GM12872 (cell line): ENCODE measurements around the gene DNAJC8.

Source experiments
- TF ChIP-seq, protein P1 (sequence below): IDR thresholded peaks from 3 replicates; pipeline ENCODE4 v1.5.1; 2011; ENCODE audit warnings: low read depth, mild to moderate bottlenecking, low read length, moderate library complexity; ENCODE audit not compliant: insufficient read depth

DNAJC8 gene

DNA sequence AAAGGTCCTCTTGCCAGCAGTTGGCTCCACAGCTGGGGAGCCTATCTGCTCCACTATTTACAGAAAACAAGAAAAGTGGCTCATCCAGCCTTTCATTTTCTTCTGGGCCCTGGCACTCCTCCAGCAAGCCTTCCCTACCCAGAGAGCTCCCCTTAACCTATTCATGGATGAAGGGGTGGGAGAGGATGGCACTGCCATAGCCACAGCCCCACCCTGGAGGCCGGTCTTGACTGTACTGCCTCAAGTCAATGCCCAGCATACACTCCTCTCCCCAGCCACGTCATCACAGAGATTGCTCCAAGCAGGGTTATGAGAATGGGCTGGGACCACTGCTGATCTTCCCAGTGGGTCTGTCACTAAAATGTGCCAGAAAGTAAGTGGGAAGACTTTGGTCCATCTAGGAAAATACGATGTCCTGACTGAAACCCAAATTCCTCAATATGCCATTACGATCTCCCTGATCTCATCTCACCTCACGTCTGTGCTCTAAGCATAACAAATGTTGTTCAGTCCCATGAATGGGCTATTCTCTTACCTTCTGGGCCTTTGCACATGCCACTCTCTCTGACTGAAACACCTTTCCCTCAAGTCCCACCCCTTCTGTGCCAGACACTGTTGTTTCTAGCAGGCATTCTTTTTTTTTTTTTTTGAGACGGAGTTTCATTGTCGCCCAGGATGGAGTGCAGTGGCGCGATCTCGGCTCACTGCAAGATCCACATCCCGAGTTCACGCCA lies 35.0 kb downstream of the DNAJC8 start:
- TF ChIP-seq, protein P1, sequence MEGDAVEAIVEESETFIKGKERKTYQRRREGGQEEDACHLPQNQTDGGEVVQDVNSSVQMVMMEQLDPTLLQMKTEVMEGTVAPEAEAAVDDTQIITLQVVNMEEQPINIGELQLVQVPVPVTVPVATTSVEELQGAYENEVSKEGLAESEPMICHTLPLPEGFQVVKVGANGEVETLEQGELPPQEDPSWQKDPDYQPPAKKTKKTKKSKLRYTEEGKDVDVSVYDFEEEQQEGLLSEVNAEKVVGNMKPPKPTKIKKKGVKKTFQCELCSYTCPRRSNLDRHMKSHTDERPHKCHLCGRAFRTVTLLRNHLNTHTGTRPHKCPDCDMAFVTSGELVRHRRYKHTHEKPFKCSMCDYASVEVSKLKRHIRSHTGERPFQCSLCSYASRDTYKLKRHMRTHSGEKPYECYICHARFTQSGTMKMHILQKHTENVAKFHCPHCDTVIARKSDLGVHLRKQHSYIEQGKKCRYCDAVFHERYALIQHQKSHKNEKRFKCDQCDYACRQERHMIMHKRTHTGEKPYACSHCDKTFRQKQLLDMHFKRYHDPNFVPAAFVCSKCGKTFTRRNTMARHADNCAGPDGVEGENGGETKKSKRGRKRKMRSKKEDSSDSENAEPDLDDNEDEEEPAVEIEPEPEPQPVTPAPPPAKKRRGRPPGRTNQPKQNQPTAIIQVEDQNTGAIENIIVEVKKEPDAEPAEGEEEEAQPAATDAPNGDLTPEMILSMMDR = no peak

DNA sequence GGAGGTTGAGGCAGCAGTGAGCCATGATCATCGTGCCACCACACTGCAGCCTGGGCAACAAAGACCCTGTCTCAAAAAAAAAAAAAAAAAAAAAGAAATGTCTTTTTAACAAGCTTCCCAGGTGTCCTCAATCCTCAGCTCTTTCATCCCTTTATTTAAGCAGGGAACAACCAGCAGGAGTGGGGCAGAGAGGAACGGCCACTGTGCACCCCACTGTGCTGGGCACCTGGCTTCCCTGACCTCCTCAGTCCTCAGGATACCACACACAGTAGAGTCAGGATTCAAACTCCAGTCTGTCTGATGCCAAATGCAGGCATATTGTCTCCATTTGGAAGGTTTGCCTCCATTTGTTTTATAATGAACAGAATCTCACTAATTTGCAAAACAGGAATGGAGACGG lies 36.5 kb downstream of the DNAJC8 start:
- TF ChIP-seq, protein P1 = no peak

- TF ChIP-seq, protein P1 = no peak
These were observed 37.0 kb downstream of the DNAJC8 start for GRCh38 chr1:28195780-28196179.

- TF ChIP-seq, protein P1 = no peak
These were observed 38.3 kb downstream of the DNAJC8 start for GRCh38 chr1:28194326-28195035.

DNA sequence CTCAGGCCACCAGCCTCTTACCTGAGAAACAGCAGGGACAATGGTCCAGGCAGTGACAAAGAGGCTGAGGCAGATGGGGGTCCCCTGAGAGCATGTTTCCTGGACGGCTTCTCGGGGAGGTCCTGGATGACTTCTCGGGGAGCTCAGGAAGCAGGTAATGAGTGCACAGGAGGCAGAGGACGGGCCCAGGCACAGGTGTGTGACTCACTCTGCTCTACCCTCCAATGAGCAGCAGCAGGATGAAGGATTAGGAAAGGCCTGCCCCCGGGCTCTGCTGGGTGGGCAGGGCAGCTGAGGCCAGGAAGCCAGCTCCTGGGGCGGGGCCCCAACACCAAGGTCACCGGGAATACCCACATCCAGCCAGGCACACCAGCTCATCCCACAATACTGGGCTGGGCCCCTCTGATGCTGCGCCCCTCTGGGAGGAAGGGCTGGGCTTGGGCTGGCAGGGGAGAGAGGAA lies 39.1 kb downstream of the DNAJC8 start:
- TF ChIP-seq, protein P1 = no peak

DNA sequence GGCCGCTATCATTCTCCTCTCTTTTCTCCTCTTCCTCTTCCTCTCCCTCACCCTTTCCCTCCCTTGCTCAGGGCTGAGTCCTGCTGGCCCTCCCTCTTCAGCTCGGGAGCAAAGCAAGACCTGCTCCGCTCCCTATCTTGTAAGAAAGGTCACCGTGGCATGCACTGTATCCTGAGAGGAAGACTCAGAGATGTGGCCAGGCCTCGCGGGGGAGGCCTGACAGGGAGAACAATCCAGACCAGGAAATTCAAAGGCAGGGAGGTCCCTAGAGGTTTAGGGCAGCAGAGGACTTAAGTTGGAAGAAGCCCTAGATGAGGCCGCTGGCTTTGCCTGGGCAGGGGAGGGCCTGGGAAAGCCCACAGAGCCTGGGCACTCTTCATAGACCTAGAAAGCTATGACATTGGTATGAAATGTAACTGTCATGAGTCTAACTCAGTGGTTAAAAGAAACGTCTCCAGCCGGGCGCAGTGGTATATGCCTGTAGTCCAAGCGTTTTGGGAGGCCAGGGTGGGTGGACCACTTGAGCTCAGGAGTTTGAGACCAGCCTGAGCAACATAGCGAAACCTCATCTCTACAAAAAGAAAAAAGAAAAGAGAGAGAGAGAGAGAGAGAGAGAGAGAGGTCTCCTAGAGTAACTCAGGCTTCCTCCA lies 41.7 kb downstream of the DNAJC8 start:
- TF ChIP-seq, protein P1 = no peak

DNA sequence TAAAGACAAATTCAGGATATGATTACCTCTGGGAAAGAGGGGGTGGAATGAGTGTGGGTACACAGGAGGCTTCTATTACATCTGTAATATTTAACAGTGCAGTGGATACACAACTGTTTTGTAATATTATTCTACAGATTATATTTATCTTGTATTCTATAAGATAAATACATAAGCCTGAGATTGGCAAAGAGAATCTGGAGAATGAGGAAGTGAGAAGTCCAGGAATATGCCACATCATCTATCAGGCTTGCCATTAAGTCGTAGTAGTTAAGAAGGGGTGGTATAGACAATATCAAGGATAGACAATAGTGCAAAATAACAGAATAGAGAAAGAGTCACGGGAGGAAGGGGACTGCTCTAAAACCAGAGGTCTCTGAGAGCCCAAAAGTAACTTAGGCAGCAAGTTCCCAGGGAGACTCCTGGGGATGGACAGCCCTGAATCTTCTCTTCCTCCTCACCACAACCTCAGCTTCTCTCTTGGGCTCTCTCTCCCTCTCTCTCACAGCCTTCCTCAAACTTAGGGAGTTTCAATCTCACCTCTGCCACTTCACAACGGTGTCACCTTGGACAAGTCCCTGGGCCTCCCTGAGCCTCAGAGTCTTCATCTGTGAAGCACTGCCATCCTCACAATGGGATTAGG lies 42.4 kb downstream of the DNAJC8 start:
- TF ChIP-seq, protein P1 = no peak
